Esophagus squamous epithelium (tissue), 5 donors: ENCODE data around the gene ZNF865. TPM values are rescaled to one million over a fixed set of nuclear protein-coding genes. Genes with fewer than 3 reads are reported as not detected.

Experiments used
- DNase-seq: peaks from one replicate; lab custom pipeline; 2025; lab: John Stamatoyannopoulos, UW
- H3K27ac ChIP-seq, 4 donors: fragments of 200-600 bp; sonication (generic); one replicate each; pipeline ENCODE4 v1.5.1; 2016 to 2019; ENCODE audit warnings: mild to moderate bottlenecking in 1 of 4
- H3K27me3 ChIP-seq, 4 donors: fragments of 200-600 bp; sonication (generic); 1 replicate in 3 of 4; 2 replicates in 1 of 4; pipeline versions ENCODE4 v1.5.1 to v1.6.0; 2017 to 2021; ENCODE audit warnings: antibody characterized with exemption in 1 of 4
- H3K36me3 ChIP-seq, 3 donors: fragments of 200-600 bp; sonication (generic); one replicate each; pipeline ENCODE4 v1.5.1; 2016 to 2019
- H3K4me1 ChIP-seq, 3 donors: fragments of 200-600 bp; sonication (generic); one replicate each; pipeline ENCODE4 v1.5.1; 2017 to 2019
- H3K4me3 ChIP-seq, 4 donors: fragments of 200-600 bp; sonication (generic); 1 replicate in 3 of 4; 2 replicates in 1 of 4; pipeline ENCODE4 v1.5.1; 2016 to 2019; ENCODE audit warnings: mild to moderate bottlenecking in 2 of 4, moderate library complexity in 1 of 4
- H3K9me3 ChIP-seq, 3 donors: fragments of 200-600 bp; sonication (generic); one replicate each; pipeline ENCODE4 v1.5.1; 2016 to 2019
- CTCF ChIP-seq, 6 experiments: fragments of 450-650 bp in 4 of 6; fragments of 200-600 bp in 2 of 6; sonication (generic) in 2 of 6; IDR thresholded peaks; one replicate each; pipeline ENCODE4 v1.5.1; 2016 to 2019; ENCODE audit warnings: antibody characterized with exemption in 6 of 6, mild to moderate bottlenecking in 4 of 6, moderate library complexity in 4 of 6
- POLR2A ChIP-seq, 4 donors: fragments of 450-650 bp; IDR thresholded peaks; one replicate each; pipeline ENCODE4 v1.6.1; 2017; ENCODE audit warnings: antibody characterized with exemption in 4 of 4, mild to moderate bottlenecking in 4 of 4, moderate library complexity in 3 of 4
- WGBS, 2 donors: methylation state at CpG; one replicate each; pipeline ENCODE4 v1.1.5; 2018; 5-methylcytosine and 5-hydroxymethylcytosine counted together
- intact Hi-C: fragments of 100-400 bp; cut with DNase I; formaldehyde crosslinking; loops from one replicate; pipeline ENCODE4 v1.15.0; 2022
- total RNA-seq, 4 donors: library from RNA; depleted of rRNA; stranded (reverse); fragments of >200 nt; gene quantifications; one replicate each; pipeline ENCODE4 v1.1.0, GENCODE V29; 2016
- donor health status: DM: yes; HTN: yes; CAD: no.

ZNF865 gene
- total RNA-seq, 4 donors from 2014 or later = 2.7 to 5.3 (median 3.3) TPM

GRCh38 chr19:55576746-55577145, 28.7 kb upstream of the ZNF865 start:
- DNase-seq = no peak
- Histone ChIP-seq H3K27ac (no peak overlapping the region), H3K4me3 (no peak overlapping the region), H3K27me3 (no peaks in the 10 kb centered on the region), H3K9me3 (no peaks in the 10 kb centered on the region), H3K4me1 (peaks cover 9 to 23% (median 11%) of the 10 kb centered on the region in 3 donors), H3K36me3 (peaks cover 0 to 27% (median 7%) of the 10 kb centered on the region in 3 donors)
- TF ChIP-seq CTCF (IDR thresholded peaks at IDR 0.05) (no peak), POLR2A (IDR thresholded peaks at IDR 0.05) (no peak)
- intact Hi-C loops = no loop called here
- 82 to 93% methylated on average over 5 of the region's 5 CpGs for WGBS, 2 donors

- Histone ChIP-seq H3K4me1 (peaks cover 11 to 31% (median 12%) of the 10 kb centered on the region in 3 donors), H3K27ac (no peak overlapping the region), H3K27me3 (no peaks in the 10 kb centered on the region), H3K4me3 (no peak overlapping the region), H3K9me3 (no peaks in the 10 kb centered on the region), H3K36me3 (peaks cover 0 to 27% (median 7%) of the 10 kb centered on the region in 3 donors)
- TF ChIP-seq POLR2A (IDR thresholded peaks at IDR 0.05) = no peak
- no peak for TF ChIP-seq CTCF (IDR thresholded peaks at IDR 0.05)
- WGBS, 2 donors = 70 to 95% methylated on average over 2 to 8 of the region's 83 CpGs
- DNase-seq = no peak
- intact Hi-C loops = no loop called here
Measured at GRCh38 chr19:55578031-55578760, 27.3 kb upstream of the ZNF865 start.

- no peak overlapping the region for H3K27ac ChIP-seq
- no peaks in the 10 kb centered on the region for H3K27me3 ChIP-seq
- intact Hi-C loops = no loop called here
- WGBS, 2 donors = 88 to 91% methylated on average over 32 to 42 of the region's 90 CpGs
- TF ChIP-seq POLR2A (IDR thresholded peaks at IDR 0.05) (no peak), CTCF (IDR thresholded peaks at IDR 0.05) (no peak)
- H3K4me3 ChIP-seq = peak overlapping the region in 2 of 4 donors; percentile 75 to 97
- H3K9me3 ChIP-seq = no peaks in the 10 kb centered on the region
- peaks cover 0 to 27% (median 7%) of the 10 kb centered on the region in 3 donors for H3K36me3 ChIP-seq
- DNase-seq = no peak
- H3K4me1 ChIP-seq = peaks cover 11 to 31% (median 12%) of the 10 kb centered on the region in 3 donors
Measured at GRCh38 chr19:55578761-55579747, 26.4 kb upstream of the ZNF865 start.

GRCh38 chr19:55579766-55580621, 25.5 kb upstream of the ZNF865 start:
- Histone ChIP-seq H3K4me1 (peaks cover 11 to 31% (median 12%) of the 10 kb centered on the region in 3 donors), H3K4me3 (peak overlapping the region; percentile 67 to 97 (median 83)), H3K9me3 (no peaks in the 10 kb centered on the region), H3K36me3 (peaks cover 0 to 27% (median 7%) of the 10 kb centered on the region in 3 donors), H3K27me3 (peaks cover 0 to 2% (median 0%) of the 10 kb centered on the region in 4 donors), H3K27ac (peak overlapping the region; percentile 82 to 96 (median 91))
- TF ChIP-seq CTCF (IDR thresholded peaks at IDR 0.05) (no peak), POLR2A (IDR thresholded peaks at IDR 0.05) (no peak)
- WGBS, 2 donors = 12 to 15% methylated on average over 14 to 15 of the region's 20 CpGs
- DNase-seq = no peak
- intact Hi-C loops = no loop called here
